Prostate gland (tissue), 2 donors: ENCODE results near the gene WDFY3. TPM values are rescaled to one million over a fixed set of nuclear protein-coding genes. Genes with fewer than 3 reads are reported as not detected.

Experiments
- DNase-seq: peaks from one replicate; pipeline ENCODE4 v3.0.0-alpha.2; 2019; ENCODE audit warnings: low spot score
- H3K27ac ChIP-seq, 2 donors: fragments of 200-600 bp; sonication (generic); 2 replicates each; pipeline ENCODE4 v1.5.1; 2017 to 2019
- H3K27me3 ChIP-seq: fragments of 200-600 bp; sonication (generic); replicated peaks from 2 replicates; pipeline ENCODE4 v1.5.1; 2019; ENCODE audit not compliant: insufficient read depth
- H3K36me3 ChIP-seq, 2 donors: fragments of 200-600 bp; sonication (generic); 1 replicate in 1 of 2; 2 replicates in 1 of 2; pipeline versions ENCODE4 v1.5.1 to v1.8.1; 2017 to 2019
- H3K4me1 ChIP-seq: fragments of 200-600 bp; sonication (generic); replicated peaks from 2 replicates; pipeline ENCODE4 v1.5.1; 2019
- H3K4me3 ChIP-seq, 2 donors: fragments of 200-600 bp; sonication (generic); 2 replicates each; pipeline ENCODE4 v1.5.1; 2017 to 2019
- H3K9me3 ChIP-seq: fragments of 200-600 bp; sonication (generic); 2 replicates; pipeline ENCODE4 v1.5.1; 2017
- POLR2A ChIP-seq: fragments of 450-650 bp; IDR thresholded peaks from one replicate; pipeline ENCODE4 v1.6.1; 2016; ENCODE audit warnings: antibody characterized with exemption, mild to moderate bottlenecking
- POLR2AphosphoS5 ChIP-seq: sonication (generic); formaldehyde crosslinking; IDR thresholded peaks from one replicate; pipeline ENCODE4 v1.6.1; 2017; ENCODE audit warnings: antibody characterized with exemption
- WGBS: methylation state at CpG from one replicate; pipeline ENCODE4 v1.1.5; 2018; 5-methylcytosine and 5-hydroxymethylcytosine counted together
- intact Hi-C: fragments of 100-400 bp; cut with DNase I; formaldehyde crosslinking; loops from one replicate; pipeline ENCODE4 v1.14.2; 2022
- total RNA-seq, 2 donors: library from RNA; depleted of rRNA; stranded (reverse); fragments of >200 nt; gene quantifications; one replicate each; pipeline ENCODE4 v1.1.0, GENCODE V29; 2016
- TF ChIP-seq, protein P1 (sequence below), 4 experiments: fragments of 200-600 bp in 2 of 4; fragments of 450-650 bp in 2 of 4; sonication (generic) in 2 of 4; IDR thresholded peaks; 1 replicate in 3 of 4; 2 replicates in 1 of 4; pipeline ENCODE4 v1.5.1; 2016 to 2019; ENCODE audit warnings: antibody characterized with exemption in 4 of 4, mild to moderate bottlenecking in 2 of 4, moderate library complexity in 2 of 4

The WDFY3 gene
- total RNA-seq, 2 donors from 2014 or later: 48.1 to 110 TPM

DNA sequence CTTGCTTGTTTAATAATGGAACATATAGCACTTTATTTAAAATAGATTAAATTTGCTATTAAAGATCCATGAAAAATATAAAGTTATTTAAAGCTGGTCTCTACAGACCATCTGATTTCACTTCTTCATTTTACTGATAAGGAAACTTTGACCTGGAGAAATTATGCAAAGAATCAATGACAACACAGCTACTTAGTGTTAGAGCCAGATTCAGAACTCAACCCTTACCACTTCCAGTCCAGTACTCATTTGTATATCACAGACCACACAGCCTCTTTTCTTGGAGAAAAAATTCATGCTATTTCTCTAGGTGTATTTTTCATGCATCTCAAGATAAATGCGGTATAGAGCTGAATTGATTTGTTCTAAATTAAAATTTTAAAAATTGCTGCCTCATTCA is 34.0 kb downstream of the WDFY3 start:
- intact Hi-C loops: no loop called here

DNA sequence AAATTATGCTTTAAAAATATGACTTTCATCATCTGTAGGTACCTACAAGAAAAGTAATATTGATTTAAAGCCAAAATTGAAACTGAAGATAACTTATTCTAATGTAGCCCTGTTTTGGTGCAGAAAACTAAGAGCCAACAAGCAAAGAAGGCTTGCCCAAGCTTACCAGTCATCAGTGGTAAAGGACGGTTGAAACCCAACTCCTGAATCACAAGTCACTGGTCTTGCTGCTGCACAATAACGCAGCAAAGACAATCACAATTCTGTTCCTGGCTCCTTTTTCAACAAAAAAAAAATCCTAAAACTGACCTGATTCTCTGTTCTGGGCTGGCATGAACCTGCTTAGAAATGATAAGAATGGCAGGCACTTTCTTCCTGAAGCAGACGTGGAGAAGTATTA is 34.5 kb downstream of the WDFY3 start:
- no peaks in the 10 kb centered on the region for H3K9me3 ChIP-seq
- H3K4me1 ChIP-seq: no peaks in the 10 kb centered on the region
- no peak for DNase-seq
- no peaks in the 10 kb centered on the region for H3K27me3 ChIP-seq
- H3K4me3 ChIP-seq: no peak overlapping the region
- TF ChIP-seq, protein P1, sequence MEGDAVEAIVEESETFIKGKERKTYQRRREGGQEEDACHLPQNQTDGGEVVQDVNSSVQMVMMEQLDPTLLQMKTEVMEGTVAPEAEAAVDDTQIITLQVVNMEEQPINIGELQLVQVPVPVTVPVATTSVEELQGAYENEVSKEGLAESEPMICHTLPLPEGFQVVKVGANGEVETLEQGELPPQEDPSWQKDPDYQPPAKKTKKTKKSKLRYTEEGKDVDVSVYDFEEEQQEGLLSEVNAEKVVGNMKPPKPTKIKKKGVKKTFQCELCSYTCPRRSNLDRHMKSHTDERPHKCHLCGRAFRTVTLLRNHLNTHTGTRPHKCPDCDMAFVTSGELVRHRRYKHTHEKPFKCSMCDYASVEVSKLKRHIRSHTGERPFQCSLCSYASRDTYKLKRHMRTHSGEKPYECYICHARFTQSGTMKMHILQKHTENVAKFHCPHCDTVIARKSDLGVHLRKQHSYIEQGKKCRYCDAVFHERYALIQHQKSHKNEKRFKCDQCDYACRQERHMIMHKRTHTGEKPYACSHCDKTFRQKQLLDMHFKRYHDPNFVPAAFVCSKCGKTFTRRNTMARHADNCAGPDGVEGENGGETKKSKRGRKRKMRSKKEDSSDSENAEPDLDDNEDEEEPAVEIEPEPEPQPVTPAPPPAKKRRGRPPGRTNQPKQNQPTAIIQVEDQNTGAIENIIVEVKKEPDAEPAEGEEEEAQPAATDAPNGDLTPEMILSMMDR (IDR thresholded peaks at IDR 0.05): no peak
- TF ChIP-seq POLR2A: no peak
- TF ChIP-seq POLR2AphosphoS5: no peak
- H3K36me3 ChIP-seq: no peaks in the 10 kb centered on the region
- intact Hi-C loops: no loop called here
- 77% methylated on average over 3 of the region's 3 CpGs for WGBS
- H3K27ac ChIP-seq: no peak overlapping the region

More for the DNA sequence above, 34.0 kb downstream of the WDFY3 start:
- Histone ChIP-seq H3K9me3 (no peaks in the 10 kb centered on the region), H3K27me3 (no peaks in the 10 kb centered on the region), H3K36me3 (no peaks in the 10 kb centered on the region), H3K27ac (no peak overlapping the region), H3K4me1 (no peaks in the 10 kb centered on the region), H3K4me3 (no peak overlapping the region)
- TF ChIP-seq POLR2A (no peak), POLR2AphosphoS5 (no peak)
- TF ChIP-seq, protein P1 (IDR thresholded peaks at IDR 0.05): no peak
- no peak for DNase-seq
- WGBS: 95% methylated on average over 1 of the region's 1 CpG

DNA sequence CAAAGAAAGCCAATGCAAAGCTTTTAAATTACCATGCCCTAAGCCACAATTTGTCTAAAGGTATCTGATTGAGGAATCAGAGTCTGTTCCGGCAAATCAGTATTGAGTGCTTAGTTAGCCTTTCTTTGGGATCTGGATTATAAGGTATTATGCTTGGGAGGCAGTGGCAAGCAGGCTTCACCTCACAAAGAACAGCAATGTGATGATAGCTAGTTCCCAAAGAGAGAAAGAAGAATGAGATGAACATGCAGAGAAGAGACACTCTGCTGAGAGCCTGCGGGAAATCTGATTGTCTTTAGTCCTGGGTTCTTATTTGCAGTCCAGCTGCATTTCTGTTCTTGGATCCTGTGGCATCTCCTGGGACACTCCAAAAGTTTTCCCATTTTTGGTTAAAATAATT is 35.2 kb downstream of the WDFY3 start:
- no peaks in the 10 kb centered on the region for H3K4me1 ChIP-seq
- 88% methylated on average over 2 of the region's 2 CpGs for WGBS
- H3K36me3 ChIP-seq: no peaks in the 10 kb centered on the region
- TF ChIP-seq POLR2AphosphoS5: no peak
- H3K27ac ChIP-seq: no peak overlapping the region
- H3K9me3 ChIP-seq: no peaks in the 10 kb centered on the region
- no peaks in the 10 kb centered on the region for H3K27me3 ChIP-seq
- intact Hi-C loops: no loop called here
- H3K4me3 ChIP-seq: no peak overlapping the region
- no peak for DNase-seq

DNA sequence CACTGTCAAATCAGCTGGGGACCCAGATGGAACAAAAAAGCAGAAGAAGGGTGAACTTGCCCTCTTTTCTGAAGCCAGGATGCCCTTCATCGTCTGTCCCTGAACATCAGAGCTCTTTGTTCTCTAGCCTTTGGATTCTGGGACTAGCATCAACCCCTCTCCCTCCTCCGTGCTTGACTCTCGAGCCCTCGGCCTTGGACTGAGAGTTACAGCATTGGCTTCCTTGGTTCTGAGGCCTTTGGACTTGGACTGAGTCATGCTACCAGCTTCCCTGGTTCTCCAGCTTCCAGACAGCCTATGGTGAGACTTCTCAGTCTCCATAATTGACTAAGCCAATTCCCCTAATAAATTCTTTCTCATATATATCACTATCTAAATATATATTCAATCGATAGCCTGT is 38.4 kb downstream of the WDFY3 start:
- no peak for DNase-seq
- H3K4me1 ChIP-seq: no peaks in the 10 kb centered on the region
- H3K27ac ChIP-seq: no peak overlapping the region
- intact Hi-C loops: no loop called here
- WGBS: 93% methylated on average over 5 of the region's 5 CpGs
- TF ChIP-seq, protein P1 (IDR thresholded peaks at IDR 0.05): no peak
- TF ChIP-seq POLR2AphosphoS5 (no peak), POLR2A (no peak)
- no peaks in the 10 kb centered on the region for H3K36me3 ChIP-seq
- H3K27me3 ChIP-seq: no peaks in the 10 kb centered on the region
- H3K4me3 ChIP-seq: no peak overlapping the region
- no peaks in the 10 kb centered on the region for H3K9me3 ChIP-seq

DNA sequence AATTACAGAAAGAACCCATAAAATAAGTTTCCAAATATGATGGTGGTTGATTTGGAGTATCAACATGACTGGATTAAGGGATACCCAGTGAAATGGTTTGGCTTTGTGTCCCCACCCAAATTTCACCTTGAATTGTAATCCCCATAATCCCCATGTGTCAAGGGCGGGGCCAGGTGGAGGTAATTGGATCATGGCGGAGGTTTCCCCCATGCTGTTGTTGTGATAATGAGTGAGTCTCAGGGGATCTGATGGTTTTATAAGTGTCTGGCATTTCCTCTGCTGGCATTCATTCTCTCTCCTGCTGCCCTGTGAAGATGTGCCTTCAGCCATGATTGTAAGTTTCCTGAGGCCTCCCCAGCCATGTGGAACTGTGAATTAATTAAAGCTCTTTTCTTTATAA is 39.1 kb downstream of the WDFY3 start:
- TF ChIP-seq POLR2AphosphoS5 (no peak), POLR2A (no peak)
- TF ChIP-seq, protein P1 (IDR thresholded peaks at IDR 0.05): no peak
- Histone ChIP-seq H3K27me3 (no peaks in the 10 kb centered on the region), H3K4me3 (no peak overlapping the region), H3K27ac (no peak overlapping the region), H3K36me3 (no peaks in the 10 kb centered on the region), H3K9me3 (no peaks in the 10 kb centered on the region), H3K4me1 (no peaks in the 10 kb centered on the region)
- 50% methylated on average over 2 of the region's 2 CpGs for WGBS
- intact Hi-C loops: no loop called here
- no peak for DNase-seq
